Peyer's patch (tissue), 4 donors: ENCODE data around the gene SLF2.

ENCODE experiments used
- POLR2A ChIP-seq, 2 donors: fragments of 450-650 bp; IDR thresholded peaks; one replicate each; pipeline ENCODE4 v1.5.1; 2017; ENCODE audit warnings: antibody characterized with exemption in 2 of 2, mild to moderate bottlenecking in 2 of 2, moderate library complexity in 2 of 2
- TF ChIP-seq, protein P1 (sequence below), 6 experiments: fragments of 450-650 bp in 4 of 6; fragments of 200-600 bp in 2 of 6; sonication (generic) in 1 of 6; IDR thresholded peaks; one replicate each; pipeline ENCODE4 v1.5.1; 2017 to 2019; ENCODE audit warnings: antibody characterized with exemption in 6 of 6, mild to moderate bottlenecking in 3 of 6, moderate library complexity in 1 of 6

DNA sequence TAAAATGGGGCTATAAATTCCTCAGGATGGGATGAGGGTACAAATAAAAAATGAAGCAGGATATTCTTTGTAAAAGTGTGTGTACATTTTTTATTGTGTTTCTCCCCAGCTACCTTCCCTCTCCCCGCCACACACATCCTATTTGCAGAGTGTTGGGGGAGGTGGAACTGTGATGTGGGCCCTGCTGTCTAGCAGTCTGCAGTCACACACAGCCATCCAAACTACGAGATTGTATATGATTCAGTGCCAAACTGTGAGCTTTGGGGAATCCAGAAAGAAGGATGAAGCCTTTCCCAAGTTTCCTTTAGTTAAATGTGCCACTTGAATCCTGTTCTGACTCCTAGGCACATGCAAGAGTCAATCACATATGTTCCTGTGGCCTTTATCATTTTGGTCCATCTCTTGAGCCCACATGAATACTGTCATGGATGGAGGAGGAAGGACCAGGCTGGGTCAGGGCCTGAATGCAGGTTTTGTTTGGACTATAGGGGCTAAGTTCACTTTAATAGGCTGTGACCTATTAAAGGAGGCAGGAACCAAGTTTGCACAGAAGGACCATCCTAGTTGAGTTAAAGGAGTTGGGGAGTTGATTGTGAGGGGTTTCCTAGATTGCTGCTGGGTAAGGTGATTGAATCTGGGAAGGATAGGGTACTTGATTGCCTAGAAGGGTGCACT is 55.4 kb downstream of the SLF2 start:
- TF ChIP-seq, protein P1, sequence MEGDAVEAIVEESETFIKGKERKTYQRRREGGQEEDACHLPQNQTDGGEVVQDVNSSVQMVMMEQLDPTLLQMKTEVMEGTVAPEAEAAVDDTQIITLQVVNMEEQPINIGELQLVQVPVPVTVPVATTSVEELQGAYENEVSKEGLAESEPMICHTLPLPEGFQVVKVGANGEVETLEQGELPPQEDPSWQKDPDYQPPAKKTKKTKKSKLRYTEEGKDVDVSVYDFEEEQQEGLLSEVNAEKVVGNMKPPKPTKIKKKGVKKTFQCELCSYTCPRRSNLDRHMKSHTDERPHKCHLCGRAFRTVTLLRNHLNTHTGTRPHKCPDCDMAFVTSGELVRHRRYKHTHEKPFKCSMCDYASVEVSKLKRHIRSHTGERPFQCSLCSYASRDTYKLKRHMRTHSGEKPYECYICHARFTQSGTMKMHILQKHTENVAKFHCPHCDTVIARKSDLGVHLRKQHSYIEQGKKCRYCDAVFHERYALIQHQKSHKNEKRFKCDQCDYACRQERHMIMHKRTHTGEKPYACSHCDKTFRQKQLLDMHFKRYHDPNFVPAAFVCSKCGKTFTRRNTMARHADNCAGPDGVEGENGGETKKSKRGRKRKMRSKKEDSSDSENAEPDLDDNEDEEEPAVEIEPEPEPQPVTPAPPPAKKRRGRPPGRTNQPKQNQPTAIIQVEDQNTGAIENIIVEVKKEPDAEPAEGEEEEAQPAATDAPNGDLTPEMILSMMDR (IDR thresholded peaks at IDR 0.05) = no peak
- no peak for TF ChIP-seq POLR2A (IDR thresholded peaks at IDR 0.05)
